Astrocyte (in vitro differentiated cells and primary cell): ENCODE data around the gene EXO1. TPM values are rescaled to one million over a fixed set of nuclear protein-coding genes. Genes with fewer than 3 reads are reported as not detected.
A peak's percentile ranks its signal among the peaks of the same experiment; 100 is the strongest.

ENCODE experiments used
- DNase-seq: peaks from one replicate; pipeline ENCODE4 v3.0.0-alpha.2; 2010; ENCODE audit warnings: low read depth
- FAIRE-seq: peaks from 2 replicates; lab custom pipeline; 2011; peaks lifted over from hg19 to GRCh38; lab: Jason Lieb, UNC
- H2AFZ ChIP-seq: 2 replicates; pipeline ENCODE4 v1.6.0; 2012; ENCODE audit warnings: low read depth, low read length, inconsistent platforms
- H3K27ac ChIP-seq: 2 replicates; pipeline ENCODE4 v1.5.1; 2011; ENCODE audit warnings: low read depth, low read length, inconsistent platforms
- H3K27me3 ChIP-seq: 2 replicates; pipeline ENCODE4 v1.6.0; 2011; ENCODE audit warnings: low read length, inconsistent platforms; ENCODE audit not compliant: insufficient read depth
- H3K36me3 ChIP-seq: 2 replicates; pipeline ENCODE4 v1.5.1; 2011; ENCODE audit warnings: low read length, inconsistent platforms; ENCODE audit not compliant: insufficient read depth
- H3K4me1 ChIP-seq: 2 replicates; pipeline ENCODE4 v1.5.1; 2011; ENCODE audit warnings: low read length, inconsistent platforms; ENCODE audit not compliant: insufficient read depth
- H3K4me2 ChIP-seq: 2 replicates; pipeline ENCODE4 v1.6.0; 2012; ENCODE audit warnings: low read length, inconsistent platforms
- H3K4me3 ChIP-seq: 2 replicates; pipeline ENCODE4 v1.5.1; 2011; ENCODE audit warnings: low read depth, mild to moderate bottlenecking, low read length, inconsistent platforms; ENCODE audit not compliant: insufficient read depth
- H3K79me2 ChIP-seq: 2 replicates; pipeline ENCODE4 v1.6.0; 2012; ENCODE audit warnings: mild to moderate bottlenecking, low read length, inconsistent platforms; ENCODE audit not compliant: insufficient read depth
- H3K9ac ChIP-seq: 2 replicates; pipeline ENCODE4 v1.6.0; 2012; ENCODE audit warnings: mild to moderate bottlenecking, low read length, inconsistent platforms
- H3K9me3 ChIP-seq: 2 replicates; pipeline ENCODE4 v1.5.1; 2012; ENCODE audit warnings: low read depth, mild to moderate bottlenecking, low read length, inconsistent platforms; ENCODE audit not compliant: insufficient read depth
- H4K20me1 ChIP-seq: 2 replicates; pipeline ENCODE4 v1.6.0; 2012; ENCODE audit warnings: low read length, inconsistent platforms; ENCODE audit not compliant: insufficient read depth
- H3K27ac Mint-ChIP-seq: one replicate; pipeline ENCODE4 v1.8.0; 2021; ENCODE audit warnings: mild to moderate bottlenecking, mixed read lengths; ENCODE audit not compliant: unreplicated experiment
- H3K27me3 Mint-ChIP-seq: one replicate; pipeline ENCODE4 v1.8.0; 2021; ENCODE audit warnings: low read depth, mixed read lengths; ENCODE audit not compliant: unreplicated experiment
- H3K36me3 Mint-ChIP-seq: one replicate; pipeline ENCODE4 v1.8.0; 2021; ENCODE audit warnings: low read depth, mixed read lengths; ENCODE audit not compliant: unreplicated experiment
- H3K4me1 Mint-ChIP-seq: one replicate; pipeline ENCODE4 v1.8.0; 2021; ENCODE audit warnings: low read depth, mixed read lengths; ENCODE audit not compliant: unreplicated experiment
- H3K4me3 Mint-ChIP-seq: one replicate; pipeline ENCODE4 v1.8.0; 2021; ENCODE audit warnings: mild to moderate bottlenecking, moderate library complexity, mixed read lengths; ENCODE audit not compliant: unreplicated experiment
- H3K9me3 Mint-ChIP-seq: one replicate; pipeline ENCODE4 v1.8.0; 2021; ENCODE audit warnings: mild to moderate bottlenecking, mixed read lengths; ENCODE audit not compliant: unreplicated experiment
- EZH2 ChIP-seq: IDR thresholded peaks from 2 replicates; pipeline ENCODE4 v1.6.1; 2012; ENCODE audit warnings: mild to moderate bottlenecking, low read length, inconsistent platforms; ENCODE audit not compliant: insufficient read depth
- total RNA-seq: library from RNA; stranded (reverse); gene quantifications from 2 replicates; pipeline ENCODE4 v1.2.1, GENCODE V29; 2021
- TF ChIP-seq, protein P1 (sequence below): IDR thresholded peaks from 2 replicates; pipeline ENCODE4 v1.5.1; 2011; ENCODE audit warnings: low read depth, mild to moderate bottlenecking, inconsistent platforms, low read length, moderate library complexity; ENCODE audit not compliant: insufficient read depth

The EXO1 gene
- total RNA-seq, 1 donor from 2014 or later = 3.8 TPM

- H3K9me3 Mint-ChIP-seq = no peaks in the 10 kb centered on the region
- no peaks in the 10 kb centered on the region for H3K27me3 ChIP-seq
- peaks cover 8% of the 10 kb centered on the region for H3K4me1 Mint-ChIP-seq
- H3K36me3 Mint-ChIP-seq = no peaks in the 10 kb centered on the region
- H3K27me3 Mint-ChIP-seq = no peaks in the 10 kb centered on the region
- no peak overlapping the region for H3K27ac Mint-ChIP-seq
- H3K36me3 ChIP-seq = no peaks in the 10 kb centered on the region
- no peak overlapping the region for H3K4me3 Mint-ChIP-seq
- no peaks in the 10 kb centered on the region for H3K9me3 ChIP-seq
- H3K4me3 ChIP-seq = no peak overlapping the region
- no peak overlapping the region for H3K9ac ChIP-seq
- no peak for FAIRE-seq
- no peaks in the 10 kb centered on the region for H4K20me1 ChIP-seq
- H3K4me2 ChIP-seq = no peak overlapping the region
- no peak overlapping the region for H2AFZ ChIP-seq
- TF ChIP-seq, protein P1, sequence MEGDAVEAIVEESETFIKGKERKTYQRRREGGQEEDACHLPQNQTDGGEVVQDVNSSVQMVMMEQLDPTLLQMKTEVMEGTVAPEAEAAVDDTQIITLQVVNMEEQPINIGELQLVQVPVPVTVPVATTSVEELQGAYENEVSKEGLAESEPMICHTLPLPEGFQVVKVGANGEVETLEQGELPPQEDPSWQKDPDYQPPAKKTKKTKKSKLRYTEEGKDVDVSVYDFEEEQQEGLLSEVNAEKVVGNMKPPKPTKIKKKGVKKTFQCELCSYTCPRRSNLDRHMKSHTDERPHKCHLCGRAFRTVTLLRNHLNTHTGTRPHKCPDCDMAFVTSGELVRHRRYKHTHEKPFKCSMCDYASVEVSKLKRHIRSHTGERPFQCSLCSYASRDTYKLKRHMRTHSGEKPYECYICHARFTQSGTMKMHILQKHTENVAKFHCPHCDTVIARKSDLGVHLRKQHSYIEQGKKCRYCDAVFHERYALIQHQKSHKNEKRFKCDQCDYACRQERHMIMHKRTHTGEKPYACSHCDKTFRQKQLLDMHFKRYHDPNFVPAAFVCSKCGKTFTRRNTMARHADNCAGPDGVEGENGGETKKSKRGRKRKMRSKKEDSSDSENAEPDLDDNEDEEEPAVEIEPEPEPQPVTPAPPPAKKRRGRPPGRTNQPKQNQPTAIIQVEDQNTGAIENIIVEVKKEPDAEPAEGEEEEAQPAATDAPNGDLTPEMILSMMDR = no peak
- TF ChIP-seq EZH2 = no peak
- DNase-seq = no peak
- H3K27ac ChIP-seq = no peak overlapping the region
- H3K79me2 ChIP-seq = peaks cover 18% of the 10 kb centered on the region
- peaks cover 10% of the 10 kb centered on the region for H3K4me1 ChIP-seq
Observed at GRCh38 chr1:241846375-241846774, 1.6 kb upstream of the EXO1 start.

GRCh38 chr1:241846862-241847539 lies 1.0 kb upstream of the EXO1 start:
- Mint-ChIP-seq H3K4me3 (peak overlapping the region; percentile 97), H3K36me3 (no peaks in the 10 kb centered on the region), H3K27me3 (no peaks in the 10 kb centered on the region), H3K27ac (peak overlapping the region; percentile 98), H3K9me3 (no peaks in the 10 kb centered on the region), H3K4me1 (peaks cover 8% of the 10 kb centered on the region)
- no peak for FAIRE-seq
- Histone ChIP-seq H3K36me3 (no peaks in the 10 kb centered on the region), H3K4me1 (peaks cover 10% of the 10 kb centered on the region), H3K9ac (peak overlapping the region; percentile 94), H3K9me3 (no peaks in the 10 kb centered on the region), H3K4me2 (peak overlapping the region; percentile 98), H3K27ac (peak overlapping the region; percentile 98), H3K27me3 (no peaks in the 10 kb centered on the region), H4K20me1 (no peaks in the 10 kb centered on the region), H3K79me2 (peaks cover 18% of the 10 kb centered on the region), H3K4me3 (peak overlapping the region; percentile 92), H2AFZ (peak overlapping the region; percentile 100)
- no peak for DNase-seq
- no peak for TF ChIP-seq EZH2
- TF ChIP-seq, protein P1 = no peak

- Mint-ChIP-seq H3K9me3 (no peaks in the 10 kb centered on the region), H3K27me3 (no peaks in the 10 kb centered on the region), H3K4me3 (peak overlapping the region; percentile 97), H3K36me3 (no peaks in the 10 kb centered on the region), H3K4me1 (peaks cover 5% of the 10 kb centered on the region), H3K27ac (peak overlapping the region; percentile 98)
- no peak for DNase-seq
- Histone ChIP-seq H3K27ac (peak overlapping the region; percentile 98), H3K4me2 (peak overlapping the region; percentile 98), H3K27me3 (no peaks in the 10 kb centered on the region), H3K4me1 (peaks cover 10% of the 10 kb centered on the region), H4K20me1 (no peaks in the 10 kb centered on the region), H3K79me2 (peaks cover 18% of the 10 kb centered on the region), H3K9ac (peak overlapping the region; percentile 94), H3K9me3 (no peaks in the 10 kb centered on the region), H3K4me3 (peak overlapping the region; percentile 92), H2AFZ (peak overlapping the region; percentile 100), H3K36me3 (no peaks in the 10 kb centered on the region)
- TF ChIP-seq, protein P1 = no peak
- TF ChIP-seq EZH2 = no peak
- no peak for FAIRE-seq
Observed at GRCh38 chr1:241847540-241847795, 536 bp upstream of the EXO1 start.
